Endothelial cell of hepatic sinusoid (primary cell): ENCODE results near the gene LENG1.

Source experiments
- in situ Hi-C: cut with HindIII; loops from 2 replicates; pipeline ENCODE4 v1.10.0; 2017; ENCODE audit warnings: low sequenced_read_pairs

Gene LENG1

DNA sequence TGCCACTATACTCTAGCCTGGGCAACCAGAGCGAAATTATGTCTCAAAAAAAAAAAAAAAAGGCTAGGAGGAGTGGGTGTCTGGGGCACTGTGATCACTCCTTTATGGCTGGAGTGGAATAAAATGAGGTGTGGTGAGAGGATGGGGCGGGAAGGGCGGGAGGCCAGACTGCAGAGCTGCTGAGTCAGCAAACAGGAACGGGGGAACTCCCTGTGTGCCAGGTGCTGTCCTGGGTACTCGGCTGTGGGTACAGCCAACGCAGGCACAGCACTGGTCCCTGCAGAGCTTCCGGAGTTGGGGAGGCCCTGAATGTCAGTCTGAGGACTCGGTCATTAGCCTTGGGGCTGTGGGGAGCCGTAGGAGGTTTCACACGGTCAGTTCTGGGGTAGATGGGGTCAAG is 38.3 kb downstream of the LENG1 start:
- in situ Hi-C loops: no loop called here

DNA sequence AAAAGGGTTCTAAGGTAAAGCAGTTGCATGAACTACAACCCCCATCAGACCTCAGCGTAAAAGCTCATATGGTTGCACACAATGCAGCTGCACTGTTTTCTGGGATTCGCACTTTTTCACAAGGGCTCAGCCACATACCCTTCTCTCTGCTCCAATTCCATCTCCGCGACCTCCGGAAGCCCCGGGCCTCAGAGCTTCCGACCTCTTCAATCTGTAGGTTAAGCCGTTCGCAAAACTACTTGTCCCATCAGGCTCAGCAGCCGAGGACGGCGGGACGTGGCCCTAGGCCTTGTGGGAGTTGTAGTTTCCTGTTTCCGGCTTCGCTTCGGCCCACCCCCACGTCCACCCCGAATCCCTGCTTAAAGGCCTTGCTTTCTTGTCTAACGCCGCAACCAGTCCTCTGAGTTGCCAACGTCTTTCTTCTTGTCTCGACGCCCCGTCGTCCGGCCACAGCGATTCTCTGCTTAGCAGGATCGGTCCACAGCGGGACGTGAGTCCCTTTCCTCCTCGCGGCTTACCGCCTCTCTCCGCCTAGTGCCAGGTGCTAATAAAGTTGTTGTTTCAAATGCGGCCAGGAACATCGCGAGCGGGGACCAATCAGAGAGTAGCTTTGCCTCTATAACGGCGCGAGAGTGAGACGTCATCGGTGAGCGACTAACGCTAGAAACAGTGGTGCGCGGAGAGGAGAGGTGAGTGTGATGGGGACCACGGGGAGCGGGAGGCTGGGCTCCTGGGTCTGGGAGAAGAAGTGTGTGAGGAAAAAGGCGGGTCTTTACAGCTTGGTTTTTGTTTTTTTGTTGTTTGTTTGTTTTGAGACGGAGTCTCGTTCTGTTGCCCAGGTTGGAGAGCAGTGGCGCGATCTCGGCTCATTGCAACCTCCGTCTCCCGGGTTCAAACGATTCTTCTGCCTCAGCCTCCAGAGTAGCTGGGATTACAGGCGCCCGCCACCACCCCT is 44.1 kb downstream of the LENG1 start, which contains the start of the genes PRPF31 and TFPT:
TSS of gene PRPF31 (plus strand) at position 646 of the 955 bp plus-strand sequence. CDS start 2,525 bp downstream, outside the sequence.
TSS of gene TFPT (minus strand) at position 549 of the 955 bp plus-strand sequence. CDS start at position 161, 388 bp downstream.
- in situ Hi-C loops: no loop called here

GRCh38 chr19:54114340-54115108 is 45.0 kb downstream of the LENG1 start:
- in situ Hi-C loops: no loop called here

- in situ Hi-C loops: no loop called here
Measured at GRCh38 chr19:54109651-54110050, 49.9 kb downstream of the LENG1 start.

DNA sequence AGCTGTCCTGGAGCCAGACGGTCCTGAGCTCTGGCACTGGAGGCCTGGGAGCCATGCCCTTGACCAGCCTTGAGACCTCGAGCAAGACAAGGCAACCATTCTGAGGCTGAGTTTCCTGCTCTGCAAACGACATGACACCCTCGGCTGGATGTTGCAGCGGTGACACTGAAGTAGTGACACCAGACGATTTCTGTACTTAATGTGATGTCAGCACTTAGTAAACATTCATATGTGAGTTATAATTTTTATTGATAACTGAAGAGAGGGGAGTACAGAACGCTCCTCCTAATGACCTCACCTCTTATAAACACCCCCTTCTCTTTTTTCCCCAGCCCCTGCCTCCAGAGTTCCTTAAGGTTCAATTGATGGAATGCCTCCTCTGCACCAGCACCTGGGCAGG is 51.0 kb downstream of the LENG1 start:
- in situ Hi-C loops: no loop called here

DNA sequence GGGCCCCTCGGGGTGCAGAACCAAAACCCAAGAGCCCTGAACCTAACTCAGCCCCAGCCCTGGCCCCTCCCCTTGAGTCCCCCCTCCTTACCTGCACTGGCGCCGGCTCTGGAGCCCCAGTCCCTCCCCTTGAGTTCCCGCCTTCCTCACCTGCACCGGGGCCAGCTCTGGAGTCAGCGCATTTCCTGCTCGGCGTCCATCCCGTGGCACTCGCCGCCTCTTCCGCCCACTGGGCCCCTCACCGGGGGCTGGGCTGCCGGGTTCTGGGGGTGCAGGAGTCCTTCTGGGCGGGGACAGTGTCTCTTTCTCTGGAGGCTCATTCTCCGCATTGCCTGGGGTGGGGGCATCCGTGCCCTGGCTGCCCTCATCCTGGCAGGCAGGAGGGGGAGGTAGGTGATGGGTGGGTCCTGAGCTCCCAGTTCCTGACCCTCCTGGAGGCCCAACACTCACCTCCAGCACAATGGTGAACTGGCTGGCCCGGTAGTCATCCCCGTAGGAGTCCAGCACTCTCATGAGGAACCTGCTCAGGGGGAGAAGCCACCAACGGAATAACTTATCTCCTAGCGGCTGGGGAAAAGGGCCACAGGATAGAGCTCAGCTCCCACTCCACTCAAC is 51.5 kb downstream of the LENG1 start:
- in situ Hi-C loops: no loop called here

DNA sequence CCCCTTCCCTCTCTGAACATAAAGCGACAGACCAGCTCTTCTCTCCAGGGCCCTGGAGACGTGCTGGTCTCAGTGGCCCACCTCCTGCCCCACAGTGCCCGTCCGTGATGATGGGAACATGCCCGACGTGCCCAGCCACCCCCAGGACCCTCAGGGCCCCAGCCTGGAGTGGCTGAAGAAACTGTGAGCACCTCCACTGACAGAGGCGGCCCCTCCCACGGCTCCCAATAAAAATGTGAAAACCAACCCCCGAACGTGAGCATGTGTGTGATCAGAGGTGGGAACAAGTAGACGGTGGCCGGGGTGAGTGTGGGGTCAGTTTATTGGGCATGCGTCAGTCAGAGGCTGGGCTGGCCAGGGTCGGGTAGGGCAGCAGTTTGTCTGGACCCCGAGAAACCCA is 52.8 kb downstream of the LENG1 start:
- in situ Hi-C loops: no loop called here

DNA sequence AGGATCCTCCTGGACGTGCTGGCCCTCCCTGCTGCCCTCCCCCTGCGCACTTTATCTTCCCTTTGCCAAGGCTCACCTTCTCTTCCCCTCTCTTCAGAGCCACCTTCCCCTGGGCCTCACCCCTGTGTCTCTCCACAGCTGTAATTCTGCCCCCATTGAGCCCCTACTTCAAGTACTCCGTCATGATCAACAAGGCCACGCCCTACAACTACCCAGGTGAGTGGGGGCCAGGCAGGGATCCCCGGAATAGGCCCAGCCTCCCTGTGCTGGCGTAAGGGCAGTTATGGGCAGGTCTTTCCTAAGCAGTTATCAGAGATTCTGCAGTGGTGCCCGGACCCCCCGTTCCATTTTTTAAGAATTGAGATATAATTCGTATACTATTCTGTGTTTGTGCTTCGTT is 53.7 kb downstream of the LENG1 start:
- in situ Hi-C loops: no loop called here
